COLO668 (cell line): ENCODE measurements around the gene OOSP4B.
"Not testable (repeated sequence)": the region's sequence is repeated elsewhere in the genome, so short reads cannot be mapped to it uniquely, and the experiment has no call there.

Experiments
- DNase-seq: peaks from one replicate; lab custom pipeline; 2025; ENCODE audit not compliant: unreplicated experiment; lab: John Stamatoyannopoulos, UW

OOSP4B gene

GRCh38 chr11:60059521-60060240 is 42.7 kb downstream of the OOSP4B start:
- DNase-seq: no peak

GRCh38 chr11:60064111-60064510 is 47.1 kb downstream of the OOSP4B start:
- DNase-seq: no peak

GRCh38 chr11:60065801-60066200 is 48.8 kb downstream of the OOSP4B start:
- no peak for DNase-seq

DNA sequence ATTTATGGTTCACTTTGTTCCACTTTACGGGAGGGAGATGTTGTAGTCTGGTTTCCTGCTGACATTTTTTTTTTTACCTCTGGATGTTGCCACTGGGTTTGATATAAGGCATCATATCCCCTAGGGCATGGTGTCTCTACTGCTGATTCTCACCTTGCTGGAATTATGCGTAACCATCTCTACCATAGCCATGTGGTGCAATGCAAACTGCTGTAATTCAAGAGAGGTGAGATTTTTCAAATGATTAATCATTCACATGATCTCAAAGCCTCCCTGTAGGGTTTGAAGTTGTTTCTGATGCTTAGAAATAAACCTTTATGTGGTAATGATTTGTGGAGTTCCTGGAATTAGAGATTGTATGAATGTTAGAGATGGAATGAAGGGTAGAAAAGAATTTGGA is 52.5 kb downstream of the OOSP4B start:
- no peak for DNase-seq

DNA sequence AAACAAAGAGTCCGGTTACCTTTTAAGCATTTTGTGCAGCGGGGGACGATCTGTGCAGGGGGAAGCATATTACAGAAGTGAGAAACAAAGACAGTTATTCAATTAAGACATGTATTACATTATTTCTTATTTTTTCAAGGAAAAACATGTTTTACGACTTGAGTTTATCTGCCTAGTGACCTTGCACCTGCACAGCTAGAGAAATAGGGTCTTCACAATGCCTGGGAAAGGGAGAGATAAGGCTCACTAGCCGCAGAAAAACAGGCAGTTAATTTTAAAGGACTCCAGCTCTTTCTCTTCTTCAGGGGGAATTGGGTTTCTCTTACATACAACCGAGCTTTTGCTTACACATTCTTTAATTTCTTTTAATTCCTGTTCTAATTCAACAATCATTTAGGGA is 54.7 kb downstream of the OOSP4B start:
- not testable (repeated sequence) for DNase-seq

GRCh38 chr11:60077216-60077817 is 60.3 kb downstream of the OOSP4B start:
- no peak for DNase-seq

DNA sequence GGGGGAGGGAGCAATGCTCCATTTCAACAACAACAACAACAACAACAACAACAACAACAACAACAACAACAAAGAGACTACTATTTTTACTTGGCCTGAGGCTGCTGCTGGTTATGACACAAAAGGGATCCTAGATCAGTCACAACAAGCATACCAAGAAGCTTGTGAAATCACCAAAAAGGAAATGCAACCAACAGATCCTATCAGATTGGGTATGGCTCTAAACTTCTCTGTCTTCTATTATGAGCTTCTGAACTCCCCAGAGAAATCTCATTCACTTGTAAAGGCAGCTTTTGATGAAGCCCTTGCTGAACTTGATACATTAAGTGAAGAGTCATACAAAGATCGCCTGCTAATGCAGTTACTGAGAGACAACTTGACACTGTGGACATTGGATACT is 61.0 kb downstream of the OOSP4B start:
- no peak for DNase-seq

GRCh38 chr11:60078745-60079144 is 61.8 kb downstream of the OOSP4B start:
- no peak for DNase-seq

- DNase-seq: no peak
Measured at GRCh38 chr11:60080535-60080934, 63.6 kb downstream of the OOSP4B start.
